Thyroid gland (tissue), 4 donors: Measurements from ENCODE around the gene LRRC7. TPM values are rescaled to one million over a fixed set of nuclear protein-coding genes. Genes with fewer than 3 reads are reported as not detected.

Experiments used
- DNase-seq, 2 donors: peaks; one replicate each; pipeline ENCODE4 v3.0.0-alpha.2; 2019
- H3K27ac ChIP-seq, 3 donors: fragments of 200-600 bp; sonication (generic); 1 replicate in 2 of 3; 2 replicates in 1 of 3; pipeline ENCODE4 v1.5.1; 2016 to 2019; ENCODE audit warnings: mild to moderate bottlenecking in 1 of 3, moderate library complexity in 1 of 3
- H3K27me3 ChIP-seq: fragments of 200-600 bp; sonication (generic); one replicate; pipeline ENCODE4 v1.5.1; 2019
- H3K36me3 ChIP-seq, 2 donors: fragments of 200-600 bp; sonication (generic); one replicate each; pipeline ENCODE4 v1.5.1; 2016 to 2019
- H3K4me1 ChIP-seq, 2 donors: fragments of 200-600 bp; sonication (generic); one replicate each; pipeline ENCODE4 v1.5.1; 2017 to 2019
- H3K4me3 ChIP-seq, 3 donors: fragments of 200-600 bp; sonication (generic); replicated peaks in 1 of 3; 1 replicate in 2 of 3; 2 replicates in 1 of 3; pipeline ENCODE4 v1.5.1; 2016; ENCODE audit warnings: mild to moderate bottlenecking in 1 of 3
- H3K9me3 ChIP-seq: fragments of 200-600 bp; sonication (generic); one replicate; pipeline ENCODE4 v1.5.1; 2017
- POLR2A ChIP-seq, 2 donors: fragments of 450-650 bp; IDR thresholded peaks; one replicate each; pipeline ENCODE4 v1.6.1; 2017; ENCODE audit warnings: antibody characterized with exemption in 2 of 2, mild to moderate bottlenecking in 2 of 2, moderate library complexity in 1 of 2
- WGBS, 2 donors: methylation state at CpG; one replicate each; pipeline ENCODE4 v1.1.5; 2017; 5-methylcytosine and 5-hydroxymethylcytosine counted together
- intact Hi-C: fragments of 100-400 bp; cut with DNase I; formaldehyde crosslinking; loops from one replicate; pipeline ENCODE4 v1.15.1; 2023
- total RNA-seq, 4 donors: library from RNA; depleted of rRNA; stranded (reverse); fragments of >200 nt; gene quantifications; one replicate each; pipeline ENCODE4 v1.2.3, GENCODE V29; 2016
- TF ChIP-seq, protein P1 (sequence below), 6 experiments: fragments of 200-600 bp in 3 of 6; fragments of 450-650 bp in 3 of 6; sonication (generic) in 3 of 6; IDR thresholded peaks; one replicate each; pipeline ENCODE4 v1.5.1; 2016 to 2019; ENCODE audit warnings: antibody characterized with exemption in 6 of 6, mild to moderate bottlenecking in 2 of 6, inconsistent platforms in 1 of 6, moderate library complexity in 1 of 6

Gene LRRC7
- total RNA-seq, 4 donors from 2014 or later, result 7.9 to 31.7 (median 18.7) TPM

DNA sequence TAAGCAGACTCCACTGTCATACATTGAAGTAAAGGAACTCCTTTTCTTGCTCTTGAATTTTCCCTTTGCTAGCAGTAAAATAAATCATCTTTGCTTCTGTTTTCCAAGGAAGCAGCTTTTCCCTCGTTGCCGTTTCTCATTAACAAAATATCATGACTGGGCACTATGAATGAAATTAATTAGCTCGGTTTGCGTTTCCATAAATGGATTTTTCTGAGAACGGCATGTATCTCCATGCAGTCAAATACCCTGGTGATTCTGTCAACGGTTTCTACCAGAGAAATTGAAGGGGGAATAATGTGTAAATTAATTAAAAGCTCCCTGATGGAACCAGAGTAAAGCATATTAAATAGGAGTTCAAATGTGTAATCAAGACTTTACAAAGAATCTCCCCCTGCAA is 372.5 kb downstream of the LRRC7 start:
- intact Hi-C loops, result no loop called here
- 77 to 90% methylated on average over 6 of the region's 6 CpGs for WGBS, 2 donors
- TF ChIP-seq, protein P1, sequence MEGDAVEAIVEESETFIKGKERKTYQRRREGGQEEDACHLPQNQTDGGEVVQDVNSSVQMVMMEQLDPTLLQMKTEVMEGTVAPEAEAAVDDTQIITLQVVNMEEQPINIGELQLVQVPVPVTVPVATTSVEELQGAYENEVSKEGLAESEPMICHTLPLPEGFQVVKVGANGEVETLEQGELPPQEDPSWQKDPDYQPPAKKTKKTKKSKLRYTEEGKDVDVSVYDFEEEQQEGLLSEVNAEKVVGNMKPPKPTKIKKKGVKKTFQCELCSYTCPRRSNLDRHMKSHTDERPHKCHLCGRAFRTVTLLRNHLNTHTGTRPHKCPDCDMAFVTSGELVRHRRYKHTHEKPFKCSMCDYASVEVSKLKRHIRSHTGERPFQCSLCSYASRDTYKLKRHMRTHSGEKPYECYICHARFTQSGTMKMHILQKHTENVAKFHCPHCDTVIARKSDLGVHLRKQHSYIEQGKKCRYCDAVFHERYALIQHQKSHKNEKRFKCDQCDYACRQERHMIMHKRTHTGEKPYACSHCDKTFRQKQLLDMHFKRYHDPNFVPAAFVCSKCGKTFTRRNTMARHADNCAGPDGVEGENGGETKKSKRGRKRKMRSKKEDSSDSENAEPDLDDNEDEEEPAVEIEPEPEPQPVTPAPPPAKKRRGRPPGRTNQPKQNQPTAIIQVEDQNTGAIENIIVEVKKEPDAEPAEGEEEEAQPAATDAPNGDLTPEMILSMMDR (IDR thresholded peaks at IDR 0.05), result no peak
- no peak for TF ChIP-seq POLR2A (IDR thresholded peaks at IDR 0.05)

DNA sequence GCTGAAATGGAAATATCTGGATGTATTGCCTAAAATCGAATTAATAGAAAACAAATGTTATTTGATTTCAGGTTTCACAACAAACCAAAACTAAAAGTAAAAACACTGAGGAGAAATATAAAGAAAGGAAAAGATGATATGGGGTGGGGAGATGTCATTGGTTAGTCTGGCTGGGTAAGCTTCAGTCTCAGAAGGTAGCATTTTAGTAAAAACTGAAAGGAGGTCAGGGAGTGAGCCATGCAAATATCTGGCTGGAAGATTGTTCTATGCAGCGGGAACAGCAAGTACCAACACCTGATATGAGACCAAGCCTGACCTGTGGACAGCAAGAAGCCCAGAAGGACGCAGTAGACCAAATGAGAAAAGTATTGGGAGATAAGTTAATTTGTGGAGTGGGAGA is 373.1 kb downstream of the LRRC7 start:
- WGBS, 2 donors, result 90 to 93% methylated on average over 3 of the region's 3 CpGs
- Histone ChIP-seq H3K4me3 (no peak overlapping the region), H3K4me1 (peaks cover 0 to 3% of the 10 kb centered on the region in 2 donors), H3K27me3 (no peaks in the 10 kb centered on the region), H3K9me3 (no peaks in the 10 kb centered on the region), H3K36me3 (no peaks in the 10 kb centered on the region), H3K27ac (no peak overlapping the region)
- no peak for TF ChIP-seq POLR2A (IDR thresholded peaks at IDR 0.05)
- TF ChIP-seq, protein P1 (IDR thresholded peaks at IDR 0.05), result no peak
- no peak for DNase-seq
- intact Hi-C loops, result no loop called here

More for the DNA sequence above, 372.5 kb downstream of the LRRC7 start:
- no peak for DNase-seq
- no peaks in the 10 kb centered on the region for H3K36me3 ChIP-seq
- no peak overlapping the region for H3K4me3 ChIP-seq
- H3K9me3 ChIP-seq, result no peaks in the 10 kb centered on the region
- no peaks in the 10 kb centered on the region for H3K27me3 ChIP-seq
- no peak overlapping the region for H3K27ac ChIP-seq
- H3K4me1 ChIP-seq, result peaks cover 0 to 3% of the 10 kb centered on the region in 2 donors

DNA sequence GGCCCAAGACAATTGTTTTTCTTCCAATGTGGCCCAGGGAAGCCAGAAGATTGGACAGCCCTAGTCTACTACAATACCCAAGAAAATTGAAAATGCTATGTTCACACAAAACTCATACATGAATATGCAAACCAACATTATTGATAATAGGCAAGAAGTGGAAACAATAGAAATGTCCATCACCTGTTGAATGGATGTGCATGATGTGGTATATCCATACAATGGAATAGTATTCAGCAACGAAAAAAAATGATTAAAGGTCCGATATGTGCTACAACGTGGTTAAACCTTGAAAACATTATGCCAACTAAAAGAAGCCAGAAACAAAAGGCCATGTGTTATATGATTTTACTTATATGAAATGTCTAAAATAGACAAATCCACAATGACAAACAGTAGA is 375.3 kb downstream of the LRRC7 start:
- Histone ChIP-seq H3K27ac (no peak overlapping the region), H3K27me3 (no peaks in the 10 kb centered on the region), H3K4me3 (no peak overlapping the region), H3K4me1 (peaks cover 0 to 3% of the 10 kb centered on the region in 2 donors), H3K9me3 (no peaks in the 10 kb centered on the region), H3K36me3 (no peaks in the 10 kb centered on the region)
- no peak for DNase-seq
- TF ChIP-seq, protein P1 (IDR thresholded peaks at IDR 0.05), result no peak
- no peak for TF ChIP-seq POLR2A (IDR thresholded peaks at IDR 0.05)
- 95% methylated on average over 3 of the region's 3 CpGs for WGBS, 2 donors
- intact Hi-C loops, result no loop called here

DNA sequence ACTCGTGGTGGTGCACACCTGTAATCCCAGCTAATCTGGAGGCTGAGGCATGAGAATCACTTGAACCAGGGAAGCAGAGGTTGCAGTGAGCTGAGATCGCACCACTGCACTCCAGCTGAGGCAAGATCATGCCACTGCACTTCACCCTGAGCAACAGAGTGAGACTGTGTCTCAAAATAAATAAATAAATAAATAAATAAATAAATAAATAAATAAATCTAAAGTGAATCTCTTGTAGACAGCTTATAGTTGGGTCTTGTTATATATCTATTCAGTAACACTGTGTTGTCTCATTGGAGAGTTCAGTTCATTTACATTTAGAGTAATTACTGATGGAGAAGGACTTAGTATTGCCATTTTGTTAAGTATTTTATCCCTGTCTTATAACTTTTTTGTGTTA is 379.2 kb downstream of the LRRC7 start:
- Histone ChIP-seq H3K4me3 (no peak overlapping the region), H3K27me3 (no peaks in the 10 kb centered on the region), H3K4me1 (no peaks in the 10 kb centered on the region), H3K27ac (no peak overlapping the region), H3K9me3 (no peaks in the 10 kb centered on the region), H3K36me3 (no peaks in the 10 kb centered on the region)
- no peak for DNase-seq
- intact Hi-C loops, result no loop called here
- 93 to 95% methylated on average over 2 of the region's 2 CpGs for WGBS, 2 donors
- no peak for TF ChIP-seq POLR2A (IDR thresholded peaks at IDR 0.05)
- TF ChIP-seq, protein P1 (IDR thresholded peaks at IDR 0.05), result no peak

DNA sequence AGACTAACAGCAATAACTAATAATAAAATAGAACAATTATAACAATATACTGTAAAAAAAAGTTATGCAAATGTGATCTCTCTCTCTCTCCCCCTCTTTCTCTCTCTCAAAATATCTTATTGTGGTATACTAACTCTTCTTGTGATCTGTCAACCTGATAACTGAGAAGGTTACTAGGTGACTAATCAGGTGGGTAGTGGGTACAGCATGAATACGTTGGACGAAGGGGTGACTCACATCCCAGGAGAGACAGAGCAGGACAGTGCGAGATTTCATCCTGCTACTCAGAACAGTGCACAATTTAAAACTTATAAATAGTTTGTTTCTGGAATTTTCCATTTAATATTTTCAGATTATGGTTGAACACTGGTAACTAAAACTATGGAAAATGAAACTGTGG is 380.1 kb downstream of the LRRC7 start:
- Histone ChIP-seq H3K4me1 (no peaks in the 10 kb centered on the region), H3K9me3 (no peaks in the 10 kb centered on the region), H3K4me3 (no peak overlapping the region), H3K36me3 (no peaks in the 10 kb centered on the region), H3K27ac (no peak overlapping the region), H3K27me3 (no peaks in the 10 kb centered on the region)
- intact Hi-C loops, result no loop called here
- TF ChIP-seq POLR2A (IDR thresholded peaks at IDR 0.05), result no peak
- TF ChIP-seq, protein P1 (IDR thresholded peaks at IDR 0.05), result no peak
- 88 to 93% methylated on average over 3 of the region's 3 CpGs for WGBS, 2 donors
- no peak for DNase-seq
